ENCODE measurements around the gene ANKZF1. TPM values are rescaled to one million over a fixed set of nuclear protein-coding genes. Genes with fewer than 3 reads are reported as not detected.

ANKZF1 gene
- polyA plus RNA-seq, 1 of the 3 experiments (the other 2 are of a cell fraction): 22.3 TPM

DNA sequence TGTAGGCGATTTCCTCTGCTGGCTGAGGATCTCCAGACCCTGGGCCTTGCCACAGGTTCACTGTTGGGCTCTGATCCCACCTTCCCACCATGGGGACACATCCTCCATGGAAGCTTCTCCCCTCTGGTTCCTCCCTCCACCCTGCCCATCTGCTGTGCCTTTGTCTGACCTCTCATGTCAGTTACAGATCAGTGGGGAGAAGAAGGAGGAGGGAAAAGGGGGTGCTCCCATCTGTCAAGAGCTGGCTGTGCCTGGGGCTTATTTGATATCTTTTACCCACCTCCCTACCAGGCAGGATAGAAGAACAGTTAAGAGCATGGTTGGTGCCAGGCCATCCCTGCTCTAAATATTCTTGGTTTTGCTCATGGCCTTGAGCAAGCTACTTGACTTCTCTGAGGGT lies 37.3 kb downstream of the ANKZF1 start (continued):
- TF ChIP-seq, protein P1, sequence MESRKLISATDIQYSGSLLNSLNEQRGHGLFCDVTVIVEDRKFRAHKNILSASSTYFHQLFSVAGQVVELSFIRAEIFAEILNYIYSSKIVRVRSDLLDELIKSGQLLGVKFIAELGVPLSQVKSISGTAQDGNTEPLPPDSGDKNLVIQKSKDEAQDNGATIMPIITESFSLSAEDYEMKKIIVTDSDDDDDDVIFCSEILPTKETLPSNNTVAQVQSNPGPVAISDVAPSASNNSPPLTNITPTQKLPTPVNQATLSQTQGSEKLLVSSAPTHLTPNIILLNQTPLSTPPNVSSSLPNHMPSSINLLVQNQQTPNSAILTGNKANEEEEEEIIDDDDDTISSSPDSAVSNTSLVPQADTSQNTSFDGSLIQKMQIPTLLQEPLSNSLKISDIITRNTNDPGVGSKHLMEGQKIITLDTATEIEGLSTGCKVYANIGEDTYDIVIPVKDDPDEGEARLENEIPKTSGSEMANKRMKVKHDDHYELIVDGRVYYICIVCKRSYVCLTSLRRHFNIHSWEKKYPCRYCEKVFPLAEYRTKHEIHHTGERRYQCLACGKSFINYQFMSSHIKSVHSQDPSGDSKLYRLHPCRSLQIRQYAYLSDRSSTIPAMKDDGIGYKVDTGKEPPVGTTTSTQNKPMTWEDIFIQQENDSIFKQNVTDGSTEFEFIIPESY (IDR thresholded peaks at IDR 0.05; ENCODE audit: borderline replicate concordance, low read depth): no peak
- no peak for TF ChIP-seq JUND (IDR thresholded peaks at IDR 0.05)

DNA sequence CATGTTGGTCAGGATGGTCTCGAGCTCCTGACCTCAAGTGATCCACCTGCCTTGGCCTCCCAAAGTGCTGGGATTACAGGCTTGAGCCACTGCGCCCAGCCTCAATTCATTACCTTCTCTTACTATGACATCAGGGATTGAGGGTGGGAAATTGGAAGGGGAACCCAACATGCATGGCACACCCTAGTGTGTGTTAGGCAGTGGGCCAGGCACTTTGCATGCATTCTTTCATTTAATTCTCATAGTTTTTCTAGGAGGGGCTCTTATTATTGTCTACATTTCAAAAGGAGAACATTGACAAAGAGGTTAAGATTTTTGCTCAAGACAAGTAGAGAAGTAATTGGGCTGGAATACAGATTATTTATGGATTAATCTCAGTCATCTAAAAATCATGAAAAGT lies 38.7 kb downstream of the ANKZF1 start:
- CTCF ChIA-PET: interaction anchor here (3.4 to 5.9 kb wide), 2 partner anchors 10 to 27 kb away, joined by 24 to 62 read pairs; partner anchors contain the start of gene DNAJB2

DNA sequence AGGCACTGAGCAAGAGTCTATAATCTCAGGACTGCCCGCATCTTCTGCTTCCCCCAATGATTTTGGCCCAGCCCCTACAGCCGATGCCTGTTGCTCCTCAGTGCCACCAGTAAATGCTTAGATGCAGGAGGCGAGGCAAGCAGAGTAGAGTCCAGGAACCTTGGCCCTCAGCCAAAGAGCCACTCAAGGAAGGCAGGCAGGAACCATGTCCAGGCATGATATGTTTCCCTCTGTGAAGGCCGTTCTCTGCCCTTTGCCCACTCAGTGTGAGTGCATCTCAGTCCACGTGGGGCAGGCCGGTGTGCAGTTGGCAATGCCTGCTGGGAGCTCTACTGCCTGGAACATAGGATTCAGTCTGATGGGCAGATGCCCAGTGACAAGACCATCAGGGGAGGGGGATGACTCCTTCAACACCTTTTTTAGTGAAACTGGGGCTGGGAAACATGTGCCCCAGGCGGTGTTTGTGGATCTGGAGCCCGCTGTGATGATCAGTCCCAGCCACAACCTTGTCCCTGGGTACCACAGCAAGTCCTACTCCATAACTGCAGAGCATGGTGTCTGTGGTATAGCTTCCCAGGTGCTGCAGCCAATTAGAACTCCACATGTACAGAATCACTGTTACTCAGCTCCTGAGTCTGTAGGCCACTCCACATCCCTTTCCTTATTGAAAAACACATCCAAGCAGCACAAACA lies 39.9 kb downstream of the ANKZF1 start:
- WGBS (ENCODE audit: low lambda C conversion rate): 56% methylated on average over 8 of the region's 8 CpGs
- CTCF ChIA-PET: interaction anchor here (1.0 to 5.9 kb wide), 6 partner anchors 9 to 30 kb away, joined by 3 to 62 read pairs (median 6); partner anchors contain the start of gene DNAJB2
- POLR2A ChIA-PET: interaction anchor here (0.9 to 1.3 kb wide), 2 partner anchors 9 to 25 kb away, joined by 4 to 5 read pairs; partner anchors contain the start of genes DNAJB2, GLB1L and STK16

More for the DNA sequence above, 38.7 kb downstream of the ANKZF1 start:
- Histone ChIP-seq H4K20me1 (ENCODE audit: insufficient read depth) (no peaks in the 10 kb centered on the region), H2AFZ (ENCODE audit: low read depth) (no peak overlapping the region), H3K9me3 (no peaks in the 10 kb centered on the region), H3K27me3 (ENCODE audit: insufficient read depth) (peaks cover under 1% of the 10 kb centered on the region; the same call in 1 of the 2 replicates), H3K4me2 (no peak overlapping the region), H3F3A (replicated peaks; ENCODE audit: insufficient read depth) (no peaks in the 10 kb centered on the region), H3K9me2 (no peaks in the 10 kb centered on the region), H3K4me3 (ENCODE audit: low read depth in 2 of 2, low read length in 1 of 2) (no peak overlapping the region), H3K4me1 (ENCODE audit: control insufficient read depth in 1 of 2, insufficient read depth in 2 of 2, low read depth in 1 of 2, low read length in 1 of 2) (peaks cover 0 to 14% of the 10 kb centered on the region in 2 experiments; a peak in 1 of 4 replicates), H3K27ac (ENCODE audit: low read depth in 2 of 2, low read length in 1 of 2) (no peak overlapping the region), H3K36me3 (replicated peaks in 1 of 2; ENCODE audit: control insufficient read depth in 1 of 2, insufficient read depth in 2 of 2, low read length in 1 of 2) (no peaks in the 10 kb centered on the region), H3K79me2 (ENCODE audit: insufficient read depth) (no peaks in the 10 kb centered on the region), H3K9ac (no peak overlapping the region)
- DNase-seq: no peak
- TF ChIP-seq, protein P2, sequence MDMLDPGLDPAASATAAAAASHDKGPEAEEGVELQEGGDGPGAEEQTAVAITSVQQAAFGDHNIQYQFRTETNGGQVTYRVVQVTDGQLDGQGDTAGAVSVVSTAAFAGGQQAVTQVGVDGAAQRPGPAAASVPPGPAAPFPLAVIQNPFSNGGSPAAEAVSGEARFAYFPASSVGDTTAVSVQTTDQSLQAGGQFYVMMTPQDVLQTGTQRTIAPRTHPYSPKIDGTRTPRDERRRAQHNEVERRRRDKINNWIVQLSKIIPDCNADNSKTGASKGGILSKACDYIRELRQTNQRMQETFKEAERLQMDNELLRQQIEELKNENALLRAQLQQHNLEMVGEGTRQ (IDR thresholded peaks at IDR 0.05; ENCODE audit: borderline replicate concordance, low read depth, low read length): no peak
- no peak for TF ChIP-seq SIN3A (IDR thresholded peaks at IDR 0.05; ENCODE audit: borderline replicate concordance, low read depth, low read length)
- no peak for TF ChIP-seq EP300 (IDR thresholded peaks at IDR 0.05; ENCODE audit: borderline replicate concordance in 1 of 2, low read depth in 1 of 2, low read length in 1 of 2)
- WGBS (ENCODE audit: low lambda C conversion rate): 68% methylated on average over 2 of the region's 2 CpGs
- POLR2A ChIA-PET: interaction anchor here (0.6 kb wide), 1 partner anchor 102 kb away, joined by 3 read pairs; no protein-coding TSS in a partner anchor

More for the DNA sequence above, 39.9 kb downstream of the ANKZF1 start:
- no peaks in the 10 kb centered on the region for H4K20me1 ChIP-seq (ENCODE audit: insufficient read depth)
- H3K9me3 ChIP-seq: no peaks in the 10 kb centered on the region
- H3K9ac ChIP-seq: no peak overlapping the region
- H3K4me3 ChIP-seq (ENCODE audit: low read depth in 2 of 2, low read length in 1 of 2): no peak overlapping the region
- H3K4me1 ChIP-seq (ENCODE audit: control insufficient read depth in 1 of 2, insufficient read depth in 2 of 2, low read depth in 1 of 2, low read length in 1 of 2): peaks cover 7 to 14% of the 10 kb centered on the region in 2 experiments; a peak in 3 of 4 replicates
- DNase-seq: peak; percentile 58
- no peaks in the 10 kb centered on the region for H3K79me2 ChIP-seq (ENCODE audit: insufficient read depth)
- TF ChIP-seq, protein P2 (IDR thresholded peaks at IDR 0.05; ENCODE audit: borderline replicate concordance, low read depth, low read length): no peak
- TF ChIP-seq MEF2A (IDR thresholded peaks at IDR 0.05; ENCODE audit: borderline replicate concordance, low read depth) (no peak), TEAD4 (IDR thresholded peaks at IDR 0.05; ENCODE audit: borderline replicate concordance, insufficient read depth) (no peak), TAF1 (IDR thresholded peaks at IDR 0.05; ENCODE audit: borderline replicate concordance, low read depth, low read length) (no peak), NFIC (IDR thresholded peaks at IDR 0.05; ENCODE audit: borderline replicate concordance) (0 out of 2 replicates have a peak, but pooled peaks have one; percentile 15), MXI1 (IDR thresholded peaks at IDR 0.05; ENCODE audit: low read depth, low read length) (peak; percentile 65; the same call in 1 of the 2 replicates)
- TF ChIP-seq, protein P3, sequence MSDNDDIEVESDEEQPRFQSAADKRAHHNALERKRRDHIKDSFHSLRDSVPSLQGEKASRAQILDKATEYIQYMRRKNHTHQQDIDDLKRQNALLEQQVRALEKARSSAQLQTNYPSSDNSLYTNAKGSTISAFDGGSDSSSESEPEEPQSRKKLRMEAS (IDR thresholded peaks at IDR 0.05; ENCODE audit: low read depth): no peak
- H3K9me2 ChIP-seq: no peaks in the 10 kb centered on the region
- H3K36me3 ChIP-seq (replicated peaks in 1 of 2; ENCODE audit: control insufficient read depth in 1 of 2, insufficient read depth in 2 of 2, low read length in 1 of 2): no peaks in the 10 kb centered on the region
- no peak overlapping the region for H3K4me2 ChIP-seq
- no peaks in the 10 kb centered on the region for H3F3A ChIP-seq (replicated peaks; ENCODE audit: insufficient read depth)
- peak overlapping the region in 1 of 2 experiments; percentile 53; a peak in 1 of 4 replicates for H3K27ac ChIP-seq (ENCODE audit: low read depth in 2 of 2, low read length in 1 of 2)
- no peak overlapping the region for H2AFZ ChIP-seq (ENCODE audit: low read depth)
- H3K27me3 ChIP-seq (ENCODE audit: insufficient read depth): no peaks in the 10 kb centered on the region; the same call in 1 of the 2 replicates

Data from SK-N-SH (cell line).